RPMI7951 (cell line): ENCODE results near the gene HSPA1B. TPM values are rescaled to one million over a fixed set of nuclear protein-coding genes. Genes with fewer than 3 reads are reported as not detected.
"Not testable (repeated sequence)": the region's sequence is repeated elsewhere in the genome, so short reads cannot be mapped to it uniquely, and the experiment has no call there.

ENCODE experiments used
- DNase-seq: peaks from one replicate; pipeline ENCODE4 v3.0.0-alpha.2; 2012; ENCODE audit warnings: low read depth
- total RNA-seq: library from RNA; depleted of rRNA; stranded (reverse); fragments of >200 nt; shearing (Covaris generic); gene quantifications from 2 replicates; pipeline ENCODE4 v1.2.3, GENCODE V29; 2014; rRNA removed

HSPA1B gene
- total RNA-seq, result 82.1 and 101 TPM in 2 replicates

DNA sequence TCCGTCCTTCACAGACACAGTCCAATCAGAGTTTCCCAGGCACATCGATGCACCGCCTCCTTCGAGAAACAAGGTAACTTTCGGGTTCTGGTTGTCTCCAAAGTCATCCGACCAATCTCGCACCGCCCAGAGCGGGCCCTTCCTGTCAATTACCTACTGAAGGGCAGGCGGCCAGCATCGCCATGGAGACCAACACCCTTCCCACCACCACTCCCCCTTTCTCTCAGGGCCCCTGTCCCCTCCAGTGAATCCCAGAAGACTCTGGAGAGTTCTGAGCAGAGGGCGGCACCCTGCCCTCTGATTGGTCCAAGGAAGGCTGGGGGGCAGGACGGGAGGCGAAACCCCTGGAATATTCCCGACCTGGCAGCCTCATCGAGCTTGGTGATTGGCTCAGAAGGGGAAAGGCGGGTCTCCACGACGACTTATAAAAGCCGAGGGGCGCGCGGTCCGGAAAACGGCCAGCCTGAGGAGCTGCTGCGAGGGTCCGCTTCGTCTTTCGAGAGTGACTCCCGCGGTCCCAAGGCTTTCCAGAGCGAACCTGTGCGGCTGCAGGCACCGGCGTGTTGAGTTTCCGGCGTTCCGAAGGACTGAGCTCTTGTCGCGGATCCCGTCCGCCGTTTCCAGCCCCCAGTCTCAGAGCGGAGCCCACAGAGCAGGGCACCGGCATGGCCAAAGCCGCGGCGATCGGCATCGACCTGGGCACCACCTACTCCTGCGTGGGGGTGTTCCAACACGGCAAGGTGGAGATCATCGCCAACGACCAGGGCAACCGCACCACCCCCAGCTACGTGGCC, at the start of gene HSPA1B:
TSS of gene HSPA1B (plus strand) at position 453 of the 794 bp plus-strand sequence. CDS start at position 666, 213 bp downstream.
- peak; percentile 100 for DNase-seq

DNA sequence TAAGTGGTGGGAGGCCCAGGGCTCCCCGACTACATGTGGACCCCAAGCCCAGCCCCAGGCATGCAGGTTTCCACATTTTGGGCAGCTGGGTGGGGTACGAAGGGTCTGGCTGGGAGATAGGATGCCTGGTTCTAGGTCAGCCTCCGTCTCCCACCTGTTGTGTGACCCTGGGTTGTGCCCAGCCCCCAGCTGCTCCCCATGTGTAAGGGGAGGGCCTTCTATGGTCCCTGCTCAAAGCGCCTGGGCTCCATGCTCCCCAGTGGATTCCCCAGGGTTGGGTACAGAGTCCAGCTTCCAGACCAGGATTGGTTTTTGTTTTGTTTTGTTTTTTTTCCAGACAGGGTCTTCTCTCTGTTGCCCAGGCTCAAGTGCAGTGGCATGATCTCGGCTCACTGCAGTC, 49.3 kb upstream of the HSPA1B start:
- no peak for DNase-seq

DNA sequence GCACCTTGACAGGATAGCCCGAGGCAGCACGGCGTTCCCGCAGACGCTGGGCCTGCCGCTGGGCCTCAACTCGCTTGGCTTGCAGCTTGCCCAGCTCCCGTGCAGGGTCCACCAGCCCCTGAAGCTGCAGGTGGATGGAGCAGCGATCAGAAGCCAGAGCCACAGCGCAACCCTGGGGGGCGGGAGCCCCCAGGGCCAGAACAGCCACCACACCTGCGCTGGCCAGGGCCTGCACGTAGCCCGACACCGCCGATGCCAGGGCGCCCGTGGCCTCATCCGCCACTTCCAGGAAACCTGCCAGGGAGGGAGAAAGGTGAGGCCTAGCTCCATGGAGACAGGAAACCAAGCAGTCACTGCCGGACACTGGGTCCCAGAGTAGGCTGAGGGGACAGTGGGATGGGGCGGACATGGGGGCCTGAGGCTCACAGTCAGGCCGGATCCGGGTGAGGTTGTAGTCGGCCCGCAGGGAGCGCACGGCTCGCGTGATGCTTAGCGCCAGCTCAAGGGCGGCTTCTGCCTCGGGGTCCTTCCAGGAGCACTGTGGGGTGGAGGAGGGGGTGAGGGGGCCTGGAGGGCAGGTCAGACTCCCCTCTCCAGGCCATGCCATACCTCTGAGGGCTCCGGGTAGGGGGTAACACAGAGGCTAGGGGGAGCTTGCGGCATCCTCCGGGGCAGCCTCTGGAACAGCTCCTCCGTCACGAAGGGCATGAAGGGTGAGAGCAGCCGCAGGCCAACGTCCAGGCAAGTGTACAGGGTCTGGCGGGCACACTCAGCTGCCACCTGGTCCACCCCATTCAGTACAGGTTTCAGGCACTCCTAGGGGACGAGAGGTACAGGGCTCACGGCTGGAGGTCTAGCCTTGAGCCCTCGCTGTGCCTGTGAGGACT, 48.3 kb upstream of the HSPA1B start:
- DNase-seq, result no peak

DNA sequence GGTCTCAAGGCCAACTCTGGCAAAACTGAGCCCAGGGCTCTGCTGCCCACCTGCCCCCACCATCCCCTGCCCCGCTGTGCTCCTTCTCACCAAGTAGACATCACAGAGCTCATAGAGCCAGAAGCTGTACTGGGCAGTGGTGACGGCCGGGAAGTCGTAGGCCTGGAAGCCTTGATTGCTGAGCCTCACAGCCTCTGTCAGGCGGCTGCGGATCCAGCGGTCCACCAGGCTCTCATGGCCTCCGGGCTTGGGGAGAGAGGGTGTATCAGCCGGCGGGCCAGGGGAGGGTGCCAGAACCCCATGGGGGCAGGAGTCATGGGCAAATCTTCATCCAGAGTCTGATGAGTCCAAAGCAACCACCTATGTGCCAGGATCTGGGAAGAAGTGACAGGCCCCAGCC, 47.6 kb upstream of the HSPA1B start:
- DNase-seq, result no peak

DNA sequence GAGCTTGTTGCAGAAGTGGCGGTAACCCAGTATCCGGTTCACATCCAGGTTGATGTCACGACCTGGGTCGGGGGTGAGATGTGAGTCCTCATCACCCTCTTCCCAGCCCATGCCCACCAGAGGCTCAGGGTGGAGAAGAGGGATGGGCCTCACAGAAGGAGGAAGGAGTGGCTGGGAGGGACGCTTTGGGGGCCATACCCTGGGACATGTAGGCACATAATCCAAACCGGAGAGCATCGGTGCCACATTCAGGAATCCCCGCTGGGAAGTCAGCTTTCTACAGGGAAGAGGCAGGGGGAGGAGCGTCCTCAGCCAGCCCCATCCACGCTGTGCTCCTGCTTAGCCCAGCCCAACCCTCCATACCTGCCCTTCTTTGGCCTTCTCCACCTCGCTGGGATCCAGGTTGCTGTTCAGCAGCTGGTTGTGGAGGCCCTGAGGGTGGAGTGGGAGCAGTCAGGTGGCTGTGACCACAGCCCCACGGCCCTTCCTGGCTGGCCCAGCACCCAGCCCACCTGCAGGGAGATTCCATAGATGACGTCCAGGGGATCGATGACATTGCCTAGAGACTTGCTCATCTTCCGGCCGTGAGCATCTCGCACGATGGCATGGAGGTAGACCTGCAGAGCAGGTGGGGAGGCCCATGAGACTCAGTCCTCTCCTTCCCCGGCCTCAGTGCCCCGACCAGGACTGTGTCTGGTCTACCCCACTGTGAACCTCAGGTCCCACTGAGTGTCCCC, 46.9 kb upstream of the HSPA1B start:
- DNase-seq, result no peak

DNA sequence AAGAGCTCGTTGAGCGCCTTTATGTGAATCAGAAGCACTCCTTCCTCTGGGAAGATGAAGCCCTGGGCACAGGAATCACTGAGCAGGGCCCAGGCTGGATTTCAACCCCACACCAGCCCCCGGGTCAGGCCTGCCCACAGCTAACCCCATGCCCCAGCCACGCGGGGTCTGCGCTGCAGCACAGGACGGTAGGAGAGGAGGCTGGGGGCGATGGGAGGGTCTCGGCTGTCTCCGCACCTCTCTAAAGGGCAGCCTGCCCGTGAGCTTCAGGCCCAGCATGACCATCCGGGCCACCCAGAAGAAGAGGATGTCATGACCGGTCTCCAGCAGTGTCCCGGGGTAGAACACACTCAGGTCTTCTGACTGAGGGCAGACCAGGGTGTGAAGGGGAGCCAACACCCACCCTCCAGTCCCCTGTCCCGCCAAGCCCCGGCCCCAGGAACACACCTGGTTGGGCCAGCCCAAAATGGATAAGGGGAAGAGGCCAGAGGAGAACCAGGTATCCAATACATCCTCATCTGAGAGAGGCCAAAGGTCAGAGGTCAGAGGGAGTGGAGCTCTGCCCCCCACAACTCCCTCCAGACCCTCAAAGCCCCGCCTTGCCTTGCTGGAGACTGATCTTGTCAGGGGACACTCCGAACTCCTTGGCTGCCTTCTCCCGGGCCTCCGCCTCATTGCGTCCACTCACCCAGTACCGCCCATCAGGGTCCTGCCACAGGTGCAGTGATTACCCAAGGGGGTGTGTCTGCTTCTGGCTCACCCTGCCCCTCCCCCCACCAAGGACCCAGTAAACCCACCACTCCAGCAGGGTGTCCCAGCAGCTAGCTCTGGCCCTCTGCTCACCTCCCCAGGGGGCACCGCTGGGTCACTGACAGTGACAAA, 46.1 kb upstream of the HSPA1B start:
- no peak for DNase-seq

DNA sequence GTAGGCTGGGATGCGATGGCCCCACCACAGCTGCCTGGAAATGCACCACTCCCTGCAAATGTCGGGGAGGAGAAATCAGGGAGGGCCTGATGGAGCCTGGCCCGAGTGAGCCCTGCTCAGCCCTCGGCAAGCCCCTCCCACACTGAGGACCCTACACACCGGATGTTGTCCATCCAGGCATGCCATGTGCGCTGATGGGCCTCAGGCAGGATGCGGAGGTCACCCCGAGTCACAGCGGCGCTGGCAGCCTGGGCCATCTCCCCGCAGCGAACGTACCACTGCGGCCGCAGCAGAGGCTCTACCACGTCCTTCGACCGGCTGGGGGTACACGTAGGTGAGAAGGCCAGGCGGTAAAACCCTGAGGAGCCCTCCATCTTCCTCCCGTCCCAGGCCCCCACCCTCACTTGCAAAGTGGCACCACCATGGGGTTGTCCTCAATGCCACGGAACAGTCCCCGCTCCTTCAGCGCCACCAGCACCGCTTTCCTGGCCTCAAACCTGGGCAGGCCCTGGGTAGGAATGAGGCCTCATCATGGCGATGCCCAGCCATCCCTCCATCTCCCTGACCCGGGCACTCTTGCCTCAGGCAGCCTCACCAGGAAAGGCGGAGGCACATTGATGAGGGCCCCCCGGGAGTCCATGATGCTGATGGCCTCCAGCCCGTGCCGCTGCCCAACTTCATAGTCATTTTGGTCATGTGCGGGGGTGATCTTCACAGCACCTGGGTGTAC, 45.2 kb upstream of the HSPA1B start:
- DNase-seq, result no peak

DNA sequence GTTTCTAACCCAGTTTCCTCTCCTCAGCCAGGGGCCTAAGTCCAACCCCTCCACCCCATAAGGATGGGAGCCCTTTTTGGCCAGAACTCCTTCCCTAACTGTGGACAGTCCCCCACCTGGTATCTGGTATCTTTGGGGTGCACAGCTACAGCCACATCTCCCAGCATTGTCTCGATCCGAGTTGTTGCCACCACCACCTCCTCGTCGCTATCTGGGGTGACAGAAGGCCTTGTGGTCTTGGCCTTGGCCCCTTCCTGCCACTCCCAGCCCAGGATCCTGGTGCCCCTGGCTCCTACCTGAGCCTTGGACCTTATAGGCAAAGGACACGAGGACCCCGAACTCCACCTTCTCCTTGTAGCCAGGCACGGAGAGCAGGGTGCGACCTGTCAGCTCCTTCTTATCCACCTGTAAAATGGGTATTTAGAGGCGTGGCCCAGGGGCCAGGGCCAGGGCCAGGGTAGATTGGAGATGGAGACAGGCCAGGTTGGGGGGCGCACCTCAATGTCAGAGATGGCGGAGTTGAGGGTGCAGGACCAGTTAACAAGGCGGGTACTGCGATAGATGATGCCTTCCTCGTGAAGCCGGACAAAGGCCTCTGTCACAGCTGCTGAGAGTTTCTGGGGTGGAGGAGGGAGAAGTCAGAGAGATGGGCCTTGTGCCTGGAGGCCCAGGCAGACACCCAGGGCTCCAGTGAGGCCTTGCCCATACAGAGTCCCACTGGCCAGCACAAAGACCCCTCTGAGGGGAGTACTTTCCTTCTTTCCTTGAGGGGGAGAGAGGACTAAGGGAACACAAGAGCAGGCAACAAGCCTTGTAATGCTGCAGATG, 43.2 kb upstream of the HSPA1B start:
- no peak for DNase-seq

DNA sequence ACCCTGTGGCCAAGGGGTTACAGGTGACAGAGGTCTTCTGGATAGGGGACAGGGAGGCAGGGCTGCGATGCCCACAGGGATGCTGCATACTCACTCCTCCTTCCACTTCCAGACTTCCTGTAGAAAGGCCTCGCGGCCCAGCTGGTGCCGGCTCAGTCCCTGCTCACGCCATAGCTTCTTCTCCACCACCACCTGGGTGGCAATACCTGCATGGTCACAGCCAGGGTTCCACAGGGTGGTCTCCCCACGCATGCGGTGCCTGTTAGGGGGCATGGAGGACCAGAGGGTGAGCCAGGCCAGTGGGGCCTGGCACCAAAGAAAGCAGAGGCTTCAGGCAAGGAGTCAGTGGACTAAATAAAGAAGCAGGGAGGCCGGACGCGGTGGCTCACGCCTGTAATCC, 42.1 kb upstream of the HSPA1B start:
- DNase-seq, result no peak

DNA sequence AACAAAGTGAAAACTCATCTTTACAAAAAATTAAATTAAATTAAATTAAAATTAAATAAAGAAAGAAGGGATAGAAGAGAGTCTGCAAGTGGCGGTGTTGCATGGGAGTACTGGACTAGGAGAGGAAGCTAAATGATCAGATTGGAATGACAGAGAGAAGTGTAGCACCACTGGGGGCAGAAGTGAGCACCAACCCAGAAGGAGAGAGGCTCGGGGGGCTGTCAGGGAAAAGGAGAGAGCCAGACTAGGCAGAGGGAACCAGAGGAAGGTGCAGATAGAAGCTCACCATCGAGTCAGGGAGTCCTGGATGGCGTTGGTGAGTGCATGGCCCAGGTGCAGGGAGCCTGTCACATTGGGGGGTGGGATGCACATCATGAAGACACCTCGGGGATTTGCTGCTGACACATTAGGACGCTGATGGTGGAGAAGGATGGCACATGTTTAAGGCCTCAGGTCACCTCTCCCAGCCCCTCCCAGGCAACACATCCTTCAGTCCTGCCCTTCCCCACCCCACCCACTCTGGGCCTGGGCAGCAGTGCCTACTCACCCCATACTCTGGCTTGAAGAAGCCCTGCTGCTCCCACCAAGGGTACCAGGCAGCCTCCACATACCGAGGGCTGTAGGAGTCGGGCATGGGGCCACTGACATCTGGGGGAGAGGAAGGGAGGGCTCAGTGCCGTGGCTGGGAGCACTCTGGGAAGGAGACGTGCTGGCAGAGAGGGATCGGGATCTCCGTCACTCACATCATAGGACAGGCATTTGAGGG, 36.0 kb upstream of the HSPA1B start:
- DNase-seq, result peak; percentile 49

DNA sequence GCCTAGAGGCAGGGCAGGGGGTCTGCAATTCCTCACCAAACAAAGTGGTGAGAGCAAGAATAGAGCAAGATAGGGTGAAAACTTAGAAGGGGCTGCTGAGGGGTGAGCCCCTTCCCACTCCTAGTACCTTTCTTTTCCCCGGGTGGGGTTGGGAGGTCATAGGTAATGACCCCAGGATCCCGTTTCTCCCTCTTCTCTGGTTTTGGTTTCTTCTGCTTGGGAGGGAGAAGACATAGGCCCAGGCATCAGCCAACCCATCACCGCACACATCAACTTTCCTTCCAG, 35.5 kb upstream of the HSPA1B start:
- DNase-seq, result no peak

DNA sequence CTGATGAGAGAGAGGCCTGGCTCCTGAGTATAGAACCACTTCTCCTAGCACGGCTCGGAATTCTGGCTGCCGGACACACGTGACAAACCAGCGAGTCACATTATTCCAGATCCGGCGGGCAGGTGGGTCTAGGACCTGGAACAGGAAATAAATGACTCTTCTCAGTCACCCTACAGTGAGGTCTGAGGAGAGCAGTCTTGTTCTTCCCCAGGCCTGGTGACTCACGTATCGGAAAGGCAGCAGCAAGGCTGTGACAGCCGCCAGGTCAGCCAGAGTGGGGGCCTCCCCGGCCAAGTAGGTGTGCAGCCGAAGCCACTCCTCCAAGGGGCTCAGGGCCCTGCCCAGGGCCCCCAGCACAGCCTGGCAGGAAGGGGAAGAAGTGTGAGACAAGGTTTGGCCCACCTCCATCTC, 34.8 kb upstream of the HSPA1B start:
- DNase-seq, result peak; percentile 49

DNA sequence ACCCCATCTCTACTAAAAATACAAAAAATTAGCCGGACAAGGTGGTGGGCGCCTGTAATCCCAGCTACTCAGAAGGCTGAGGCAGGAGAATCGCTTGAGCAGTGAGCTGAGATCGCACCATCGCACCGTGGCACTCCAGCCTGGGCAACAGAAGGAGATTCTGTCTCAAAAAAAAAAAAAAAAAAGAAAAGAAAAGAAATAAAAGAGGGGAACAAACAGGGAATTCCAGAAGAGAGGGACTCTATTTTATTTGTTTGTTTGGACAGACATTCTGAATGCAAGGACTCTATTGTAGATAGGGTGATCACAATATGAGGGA, 33.7 kb upstream of the HSPA1B start:
- DNase-seq, result not testable (repeated sequence)

DNA sequence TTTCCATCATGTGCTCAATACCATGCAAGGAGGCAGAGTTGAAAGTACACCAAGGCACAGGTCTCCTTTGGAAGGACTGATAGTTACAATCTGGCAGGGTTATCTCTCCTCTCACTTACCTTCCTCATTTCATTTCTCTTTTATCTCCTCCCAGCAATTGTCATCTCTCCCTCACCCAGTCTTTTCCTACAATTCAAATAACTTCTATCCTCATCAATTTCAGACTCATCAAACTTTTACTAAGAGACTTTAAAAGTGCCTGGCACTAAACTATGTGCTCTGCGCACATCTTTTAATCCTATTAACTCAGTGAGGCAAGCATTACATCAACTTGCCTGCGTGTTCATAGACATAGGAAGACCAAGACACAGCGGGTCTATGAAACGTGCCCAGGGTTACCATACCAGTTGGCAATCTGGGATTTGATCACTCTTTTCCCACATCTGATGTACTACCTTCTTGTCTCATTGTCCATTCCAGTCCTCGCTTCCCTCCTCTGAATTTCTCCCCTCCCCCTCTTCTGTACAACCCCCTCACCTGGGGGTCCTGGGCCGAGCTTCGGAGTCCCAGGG, 33.2 kb upstream of the HSPA1B start:
- DNase-seq, result peak; percentile 26

DNA sequence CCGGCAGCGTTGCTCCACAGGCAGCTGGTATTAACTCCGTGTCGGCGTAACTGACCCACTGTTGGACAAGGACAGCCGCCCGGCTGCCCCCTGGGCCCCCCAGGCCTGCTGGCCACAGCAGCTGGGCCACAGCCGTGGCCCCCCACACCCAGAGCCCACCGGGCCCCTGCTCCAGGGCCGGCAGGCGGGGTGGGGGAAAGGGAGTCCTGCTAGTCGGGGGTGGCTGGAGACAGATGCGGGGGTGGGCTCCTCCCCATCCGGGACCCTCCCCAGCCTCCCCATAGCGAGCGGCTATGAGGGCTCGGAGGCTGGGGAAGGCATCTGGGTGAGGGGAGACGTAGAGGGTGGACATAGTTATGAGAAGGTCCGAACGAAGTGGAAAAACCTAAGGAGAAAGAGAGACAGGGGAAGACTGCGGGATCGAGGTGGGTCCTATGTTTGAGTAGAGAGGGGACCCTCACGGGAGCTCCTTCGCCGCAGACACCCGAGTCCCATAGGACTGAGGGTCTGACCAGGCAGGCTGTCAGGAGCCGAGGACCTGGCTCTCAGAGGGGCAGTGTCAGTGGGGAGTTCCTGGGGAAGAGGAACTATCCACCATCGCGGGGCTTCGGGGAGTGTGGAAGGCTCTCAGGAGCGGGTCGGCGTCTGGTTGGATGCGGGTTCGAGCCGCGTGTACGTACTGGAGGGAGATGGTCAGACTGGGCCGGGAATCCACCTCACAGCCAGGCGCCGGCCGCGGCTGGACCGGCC, 32.5 kb upstream of the HSPA1B start:
- no peak for DNase-seq

DNA sequence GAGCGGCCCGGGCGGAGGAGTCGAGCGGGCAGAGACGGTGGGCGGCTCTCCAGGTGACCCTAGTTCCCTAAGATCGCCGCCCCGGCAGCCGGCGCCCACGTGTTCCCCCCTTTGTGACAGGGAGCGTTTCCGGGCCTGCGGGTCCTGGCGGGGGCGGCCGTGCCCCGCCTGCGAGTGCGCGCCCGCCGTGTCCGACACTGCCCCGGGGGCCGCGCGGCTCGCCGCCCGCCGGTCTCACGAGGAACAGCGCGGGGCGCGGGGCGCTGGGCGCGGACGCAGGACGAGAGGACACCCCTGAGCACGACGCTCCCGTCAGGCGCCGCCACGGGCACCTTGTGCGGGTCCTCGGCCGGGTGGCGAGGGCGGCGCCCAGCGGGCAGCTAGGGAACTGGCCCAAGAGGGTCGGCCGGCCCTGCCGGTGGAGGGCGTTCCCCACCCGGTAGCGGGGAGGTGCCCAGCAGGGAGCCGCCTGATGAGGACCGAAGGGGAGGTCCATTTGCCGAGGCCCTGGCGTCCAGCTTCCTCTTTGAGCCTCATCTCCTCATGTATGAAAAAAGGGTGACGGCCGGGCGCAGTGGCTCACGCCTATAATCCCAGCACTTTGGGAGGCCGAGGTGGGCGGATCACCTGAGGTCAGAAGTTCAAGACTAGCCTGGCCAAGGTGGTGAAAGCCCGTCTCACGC, 31.8 kb upstream of the HSPA1B start, which contains the start of gene VARS1:
TSS of gene VARS1 (minus strand) at position 137 of the 683 bp plus-strand sequence. CDS start 535 bp downstream, outside the sequence.
- peak; percentile 92 for DNase-seq

DNA sequence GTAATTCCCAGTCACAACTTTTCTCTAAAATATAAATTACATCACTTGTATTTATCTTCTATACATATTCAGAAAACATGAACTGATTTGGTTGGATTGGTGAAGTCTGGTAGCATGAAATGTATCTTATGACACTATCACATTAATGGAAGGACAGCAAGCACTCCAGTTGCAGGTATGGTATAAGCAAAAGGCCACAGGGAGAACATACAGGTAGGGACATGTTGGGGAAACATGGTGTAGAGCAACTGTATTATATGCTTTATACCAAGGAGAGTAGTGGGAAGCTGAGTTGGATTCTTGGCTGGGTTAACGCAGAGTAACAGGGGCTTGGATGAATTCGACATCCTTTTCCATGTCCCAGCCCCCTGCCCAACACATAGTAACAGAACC, 30.5 kb upstream of the HSPA1B start:
- no peak for DNase-seq
